ENCODE results near the gene CES2.

DNA sequence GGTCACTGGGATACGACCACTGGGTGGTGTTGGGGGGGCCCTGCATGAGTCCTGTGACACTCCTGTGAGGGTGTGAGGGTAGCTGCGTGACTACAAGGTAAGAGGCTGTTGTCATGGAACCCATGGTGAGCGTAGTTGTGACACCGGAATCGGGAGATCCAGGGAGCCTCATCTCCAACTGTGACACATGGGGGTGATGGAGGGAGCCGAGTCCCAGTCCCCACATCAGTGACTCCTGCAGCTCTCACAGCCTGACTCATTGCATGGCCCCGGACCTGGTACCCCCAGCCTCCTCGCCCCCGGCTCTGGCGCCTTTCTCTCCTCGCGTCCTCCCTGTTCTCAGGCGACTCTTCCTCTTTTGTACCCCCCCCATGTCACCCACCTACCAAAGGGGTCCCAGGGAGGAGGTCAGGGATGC lies 30.9 kb upstream of the CES2 start:
- no peak for TF ChIP-seq ISL1 (CRISPR knock-in tag; IDR thresholded peaks at IDR 0.05)
- no peak for TF ChIP-seq ZFP3 (CRISPR knock-in tag; IDR thresholded peaks at IDR 0.05)
- no peak for TF ChIP-seq TCF4 (CRISPR knock-in tag; IDR thresholded peaks at IDR 0.05; ENCODE audit: borderline replicate concordance)
- TF ChIP-seq, protein P1, sequence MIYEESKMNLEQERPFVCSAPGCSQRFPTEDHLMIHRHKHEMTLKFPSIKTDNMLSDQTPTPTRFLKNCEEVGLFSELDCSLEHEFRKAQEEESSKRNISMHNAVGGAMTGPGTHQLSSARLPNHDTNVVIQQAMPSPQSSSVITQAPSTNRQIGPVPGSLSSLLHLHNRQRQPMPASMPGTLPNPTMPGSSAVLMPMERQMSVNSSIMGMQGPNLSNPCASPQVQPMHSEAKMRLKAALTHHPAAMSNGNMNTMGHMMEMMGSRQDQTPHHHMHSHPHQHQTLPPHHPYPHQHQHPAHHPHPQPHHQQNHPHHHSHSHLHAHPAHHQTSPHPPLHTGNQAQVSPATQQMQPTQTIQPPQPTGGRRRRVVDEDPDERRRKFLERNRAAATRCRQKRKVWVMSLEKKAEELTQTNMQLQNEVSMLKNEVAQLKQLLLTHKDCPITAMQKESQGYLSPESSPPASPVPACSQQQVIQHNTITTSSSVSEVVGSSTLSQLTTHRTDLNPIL (CRISPR knock-in tag; IDR thresholded peaks at IDR 0.05; ENCODE audit: low read depth), result no peak
- TF ChIP-seq ZNF565 (CRISPR knock-in tag; conservative IDR thresholded peaks at IDR 0.05; ENCODE audit: low read depth), result no peak
- no peak for TF ChIP-seq RARB (CRISPR knock-in tag; IDR thresholded peaks at IDR 0.05)
- no peak for TF ChIP-seq GLIS3 (CRISPR knock-in tag; IDR thresholded peaks at IDR 0.05)
- TF ChIP-seq ESRRG (CRISPR knock-in tag; IDR thresholded peaks at IDR 0.05), result no peak

All from SK-N-SH treated with all-trans-retinoic acid at 6 μM for 48 hours (cell line).